ENCODE measurements around the gene HELB.

Gene HELB

DNA sequence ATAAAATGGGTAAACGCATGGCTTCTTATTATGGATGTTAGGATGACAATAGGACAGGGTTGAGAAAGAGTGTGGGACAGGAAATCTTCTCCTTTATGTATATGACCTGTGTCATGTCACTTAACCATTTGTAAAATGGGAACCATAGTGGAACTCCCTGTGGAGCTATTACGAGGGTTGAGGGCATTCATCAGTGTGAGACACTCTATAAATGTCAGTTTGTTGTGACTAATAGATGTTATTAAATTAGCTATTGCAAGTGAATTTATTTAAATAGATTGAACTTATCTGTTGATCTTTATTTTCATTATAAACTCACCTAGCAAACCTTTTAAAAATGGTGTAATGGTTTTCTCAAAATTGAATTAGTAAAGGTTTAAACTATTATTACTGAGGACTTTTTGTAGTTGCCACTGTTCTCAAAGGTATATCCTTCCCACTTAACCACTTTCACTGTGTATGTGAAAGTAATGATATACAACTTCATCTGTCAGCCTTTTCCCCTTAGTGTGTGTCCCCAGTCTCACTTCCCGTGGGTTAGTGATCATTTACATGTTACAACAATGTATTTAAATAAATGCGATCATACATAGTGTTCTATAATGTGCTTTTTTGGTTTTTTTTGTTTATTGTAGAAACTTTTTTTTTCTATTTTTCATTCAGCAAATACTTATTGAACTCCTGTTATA is 17.1 kb downstream of the HELB start:
- no CpG with 5 or more reads among the region's 4 CpGs for WGBS (ENCODE audit: extremely low coverage, insufficient coverage, insufficient read length)
- H3K14ac ChIP-seq (ENCODE audit: low read length) = no peak overlapping the region
- H2BK5ac ChIP-seq (ENCODE audit: low read depth, low read length, poor library complexity) = no peak overlapping the region

DNA sequence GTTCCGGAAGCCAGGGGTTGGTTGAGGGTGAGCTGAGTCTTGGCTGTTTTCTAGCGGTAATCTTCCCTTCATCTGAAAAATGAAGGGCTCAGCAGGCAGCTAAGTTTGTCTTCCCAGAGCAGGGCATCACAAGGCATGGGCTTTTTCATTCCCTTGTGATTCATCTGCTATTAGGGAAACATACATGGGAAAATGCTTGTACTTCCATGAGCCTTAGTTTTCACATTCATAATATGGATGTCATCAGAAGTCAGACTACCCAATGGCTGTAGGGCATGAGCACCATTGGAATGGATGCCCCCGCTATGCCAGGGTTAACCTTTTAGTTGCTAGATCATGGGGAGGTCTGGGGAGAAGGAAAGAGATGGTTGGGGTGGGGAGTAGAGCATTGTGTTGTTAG is 18.7 kb downstream of the HELB start:
- no peak overlapping the region for H3K18ac ChIP-seq (ENCODE audit: low read length)
- H3K23ac ChIP-seq (ENCODE audit: low read length) = no peak overlapping the region
- H3K9me3 ChIP-seq (ENCODE audit: insufficient read depth, low read depth, low read length) = no peaks in the 10 kb centered on the region
- H2BK12ac ChIP-seq (ENCODE audit: low read length) = no peak overlapping the region
- no peak for DNase-seq
- H4K91ac ChIP-seq (ENCODE audit: low read depth, low read length) = no peak overlapping the region
- no peak overlapping the region for H4K12ac ChIP-seq (ENCODE audit: low read depth, low read length)
- H4K8ac ChIP-seq (ENCODE audit: low read depth, low read length) = no peak overlapping the region
- no peaks in the 10 kb centered on the region for H3K27me3 ChIP-seq (ENCODE audit: insufficient read depth, low read length)
- H3K4me3 ChIP-seq (ENCODE audit: low read depth, low read length) = no peak overlapping the region
- no peak overlapping the region for H3K9ac ChIP-seq (ENCODE audit: low read length)
- H3K79me1 ChIP-seq (ENCODE audit: low read length) = no peaks in the 10 kb centered on the region
- no peak overlapping the region for H3K27ac ChIP-seq (ENCODE audit: low read depth, low read length)
- no peaks in the 10 kb centered on the region for H3K4me1 ChIP-seq (ENCODE audit: control insufficient read depth in 1 of 2, insufficient read depth in 2 of 2, low read length in 2 of 2)
- no peak overlapping the region for H2AFZ ChIP-seq (ENCODE audit: insufficient read depth, low read length, poor library complexity)
- no peak overlapping the region for H3K14ac ChIP-seq (ENCODE audit: low read length)
- H2BK5ac ChIP-seq (ENCODE audit: low read depth, low read length, poor library complexity) = no peak overlapping the region
- H2AK5ac ChIP-seq (ENCODE audit: low read length) = no peak overlapping the region
- H3K36me3 ChIP-seq (ENCODE audit: control insufficient read depth in 1 of 2, insufficient read depth in 2 of 2, low read length in 2 of 2) = no peaks in the 10 kb centered on the region
- no peak overlapping the region for H2BK120ac ChIP-seq (ENCODE audit: insufficient read depth, low read length, poor library complexity)
- no peak overlapping the region for H3K4me2 ChIP-seq (ENCODE audit: low read length)
- WGBS (ENCODE audit: extremely low coverage, insufficient coverage, insufficient read length) = no CpG with 5 or more reads among the region's 3 CpGs
- no peaks in the 10 kb centered on the region for H3K79me2 ChIP-seq (ENCODE audit: control insufficient read depth, insufficient read depth, low read length, poor library complexity)
- no peak overlapping the region for H3K4ac ChIP-seq (ENCODE audit: low read depth, low read length)

More for the DNA sequence above, 17.1 kb downstream of the HELB start:
- Histone ChIP-seq H2BK120ac (ENCODE audit: insufficient read depth, low read length, poor library complexity) (no peak overlapping the region), H3K4ac (ENCODE audit: low read depth, low read length) (no peak overlapping the region), H3K4me3 (ENCODE audit: low read depth, low read length) (no peak overlapping the region), H3K27me3 (ENCODE audit: insufficient read depth, low read length) (no peaks in the 10 kb centered on the region), H3K27ac (ENCODE audit: low read depth, low read length) (no peak overlapping the region), H3K79me1 (ENCODE audit: low read length) (no peaks in the 10 kb centered on the region), H3K23ac (ENCODE audit: low read length) (no peak overlapping the region), H2BK12ac (ENCODE audit: low read length) (no peak overlapping the region), H4K8ac (ENCODE audit: low read depth, low read length) (no peak overlapping the region), H3K9me3 (ENCODE audit: insufficient read depth, low read depth, low read length) (no peaks in the 10 kb centered on the region), H4K91ac (ENCODE audit: low read depth, low read length) (no peak overlapping the region), H3K79me2 (ENCODE audit: control insufficient read depth, insufficient read depth, low read length, poor library complexity) (no peaks in the 10 kb centered on the region), H3K4me2 (ENCODE audit: low read length) (no peak overlapping the region), H3K4me1 (ENCODE audit: control insufficient read depth in 1 of 2, insufficient read depth in 2 of 2, low read length in 2 of 2) (no peaks in the 10 kb centered on the region), H2AK5ac (ENCODE audit: low read length) (no peak overlapping the region), H2AFZ (ENCODE audit: insufficient read depth, low read length, poor library complexity) (no peak overlapping the region), H4K12ac (ENCODE audit: low read depth, low read length) (no peak overlapping the region), H3K9ac (ENCODE audit: low read length) (no peak overlapping the region), H3K18ac (ENCODE audit: low read length) (no peak overlapping the region), H3K36me3 (ENCODE audit: control insufficient read depth in 1 of 2, insufficient read depth in 2 of 2, low read length in 2 of 2) (no peaks in the 10 kb centered on the region)
- DNase-seq = no peak

DNA sequence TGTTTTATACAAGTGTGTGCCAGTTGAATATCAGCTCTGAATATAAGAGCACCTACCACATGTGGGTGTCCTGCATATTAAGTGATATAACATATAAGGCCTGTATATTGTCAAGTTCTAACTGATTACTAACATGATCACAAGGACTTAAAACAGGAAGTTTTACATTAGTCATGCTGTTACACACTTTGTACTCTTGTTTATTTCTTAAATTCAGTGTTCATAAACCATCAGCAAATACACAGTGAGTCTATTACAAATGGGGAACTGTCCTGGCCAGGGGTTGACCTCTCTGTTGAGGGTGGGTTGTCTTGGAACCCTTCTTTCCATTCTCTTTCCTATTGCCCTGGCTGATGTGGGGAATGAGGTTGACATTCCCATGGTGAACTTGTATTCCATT is 19.1 kb downstream of the HELB start:
- Histone ChIP-seq H3K4me2 (ENCODE audit: low read length) (no peak overlapping the region), H4K12ac (ENCODE audit: low read depth, low read length) (no peak overlapping the region), H4K91ac (ENCODE audit: low read depth, low read length) (no peak overlapping the region), H3K36me3 (ENCODE audit: control insufficient read depth in 1 of 2, insufficient read depth in 2 of 2, low read length in 2 of 2) (no peaks in the 10 kb centered on the region), H2AFZ (ENCODE audit: insufficient read depth, low read length, poor library complexity) (no peak overlapping the region), H3K9ac (ENCODE audit: low read length) (no peak overlapping the region), H3K18ac (ENCODE audit: low read length) (no peak overlapping the region), H3K79me2 (ENCODE audit: control insufficient read depth, insufficient read depth, low read length, poor library complexity) (no peaks in the 10 kb centered on the region), H2BK12ac (ENCODE audit: low read length) (no peak overlapping the region), H2AK5ac (ENCODE audit: low read length) (no peak overlapping the region), H3K4me1 (ENCODE audit: control insufficient read depth in 1 of 2, insufficient read depth in 2 of 2, low read length in 2 of 2) (no peaks in the 10 kb centered on the region), H3K4me3 (ENCODE audit: low read depth, low read length) (no peak overlapping the region), H3K23ac (ENCODE audit: low read length) (no peak overlapping the region), H3K9me3 (ENCODE audit: insufficient read depth, low read depth, low read length) (no peaks in the 10 kb centered on the region), H4K8ac (ENCODE audit: low read depth, low read length) (no peak overlapping the region), H2BK120ac (ENCODE audit: insufficient read depth, low read length, poor library complexity) (no peak overlapping the region), H2BK5ac (ENCODE audit: low read depth, low read length, poor library complexity) (no peak overlapping the region), H3K4ac (ENCODE audit: low read depth, low read length) (no peak overlapping the region), H3K14ac (ENCODE audit: low read length) (no peak overlapping the region), H3K79me1 (ENCODE audit: low read length) (no peaks in the 10 kb centered on the region), H3K27ac (ENCODE audit: low read depth, low read length) (no peak overlapping the region), H3K27me3 (ENCODE audit: insufficient read depth, low read length) (no peaks in the 10 kb centered on the region)
- DNase-seq = peak in 1 of 2 donors; percentile 2

DNA sequence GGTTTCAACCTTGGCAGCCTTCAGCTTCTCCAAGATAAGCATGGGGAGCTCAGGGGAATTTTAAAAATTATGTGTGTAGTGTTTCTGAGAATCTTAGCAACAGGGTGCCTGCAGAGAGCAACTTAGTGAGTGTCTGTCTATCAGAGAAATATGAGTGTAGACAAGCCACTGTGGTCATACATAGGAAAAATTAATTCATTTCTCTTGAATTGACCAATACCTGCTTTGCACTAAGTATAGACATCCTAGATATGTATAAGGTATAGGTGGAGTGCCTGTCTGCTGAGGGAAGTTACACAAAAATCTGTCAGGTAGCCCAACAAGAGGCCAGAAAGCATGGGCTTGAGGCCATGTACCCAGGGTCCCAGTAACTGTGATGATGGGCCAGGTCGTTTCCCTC is 20.7 kb downstream of the HELB start:
- Histone ChIP-seq H2AFZ (ENCODE audit: insufficient read depth, low read length, poor library complexity) (no peak overlapping the region), H2BK12ac (ENCODE audit: low read length) (no peak overlapping the region), H4K12ac (ENCODE audit: low read depth, low read length) (no peak overlapping the region), H3K36me3 (ENCODE audit: control insufficient read depth in 1 of 2, insufficient read depth in 2 of 2, low read length in 2 of 2) (no peaks in the 10 kb centered on the region), H3K4me3 (ENCODE audit: low read depth, low read length) (no peak overlapping the region), H2BK5ac (ENCODE audit: low read depth, low read length, poor library complexity) (no peak overlapping the region), H2AK5ac (ENCODE audit: low read length) (no peak overlapping the region), H3K14ac (ENCODE audit: low read length) (no peak overlapping the region), H3K4ac (ENCODE audit: low read depth, low read length) (no peak overlapping the region), H3K4me1 (ENCODE audit: control insufficient read depth in 1 of 2, insufficient read depth in 2 of 2, low read length in 2 of 2) (no peaks in the 10 kb centered on the region), H2BK120ac (ENCODE audit: insufficient read depth, low read length, poor library complexity) (no peak overlapping the region), H3K79me2 (ENCODE audit: control insufficient read depth, insufficient read depth, low read length, poor library complexity) (no peaks in the 10 kb centered on the region), H4K91ac (ENCODE audit: low read depth, low read length) (no peak overlapping the region), H4K8ac (ENCODE audit: low read depth, low read length) (no peak overlapping the region), H3K18ac (ENCODE audit: low read length) (no peak overlapping the region), H3K9me3 (ENCODE audit: insufficient read depth, low read depth, low read length) (no peaks in the 10 kb centered on the region), H3K79me1 (ENCODE audit: low read length) (no peaks in the 10 kb centered on the region), H3K27me3 (ENCODE audit: insufficient read depth, low read length) (no peaks in the 10 kb centered on the region), H3K27ac (ENCODE audit: low read depth, low read length) (no peak overlapping the region), H3K4me2 (ENCODE audit: low read length) (no peak overlapping the region), H3K23ac (ENCODE audit: low read length) (no peak overlapping the region), H3K9ac (ENCODE audit: low read length) (no peak overlapping the region)
- no CpG with 5 or more reads among the region's 1 CpG for WGBS (ENCODE audit: extremely low coverage, insufficient coverage, insufficient read length)
- no peak for DNase-seq

Measured in trophoblast cell (in vitro differentiated cells and primary cell).